K562 (cell line): ENCODE data around the gene LRRC4B. TPM values are rescaled to one million over a fixed set of nuclear protein-coding genes. Genes with fewer than 3 reads are reported as not detected.
A peak's percentile ranks its signal among the peaks of the same experiment; 100 is the strongest.

Experiments
- ARID1B ChIP-seq: fragments of 450-650 bp; IDR thresholded peaks from 2 replicates; pipeline ENCODE4 v1.6.1; 2016; ENCODE audit warnings: antibody characterized with exemption, mild to moderate bottlenecking, inconsistent platforms
- GABPB2 ChIP-seq: fragments of 250-450 bp; sonication (Bioruptor Pico); conservative IDR thresholded peaks from 2 replicates; pipeline ENCODE4 v1.5.1; 2021; ENCODE audit warnings: mild to moderate bottlenecking
- HNRNPUL1 ChIP-seq: fragments of 200-400 bp; formaldehyde crosslinking; IDR thresholded peaks from 2 replicates; pipeline ENCODE4 v1.6.1; 2017; ENCODE audit warnings: low read length
- HOXB6 ChIP-seq: fragments of 250-450 bp; sonication (Bioruptor Pico); IDR thresholded peaks from 2 replicates; pipeline ENCODE4 v1.5.1; 2022; ENCODE audit warnings: mild to moderate bottlenecking, borderline replicate concordance
- NFXL1 ChIP-seq: fragments of 450-650 bp; formaldehyde crosslinking; IDR thresholded peaks from 2 replicates; pipeline ENCODE4 v1.4.0; 2021; ENCODE audit warnings: mild to moderate bottlenecking
- NR1H2 ChIP-seq: sonication (generic); formaldehyde crosslinking; IDR thresholded peaks from 2 replicates; pipeline ENCODE4 v1.4.0; 2020; ENCODE audit warnings: mild to moderate bottlenecking, missing genetic modification reagents
- PRMT5 ChIP-seq: sonication (generic); formaldehyde crosslinking; IDR thresholded peaks from 2 replicates; pipeline ENCODE4 v1.5.0; 2020; ENCODE audit warnings: missing genetic modification reagents
- SIN3B ChIP-seq: fragments of 450-650 bp; IDR thresholded peaks from 2 replicates; pipeline ENCODE4 v1.6.1; 2017; ENCODE audit warnings: low read depth, mild to moderate bottlenecking, moderate library complexity
- ZNF316 ChIP-seq: fragments of 450-650 bp; IDR thresholded peaks from 2 replicates; pipeline ENCODE4 v1.6.1; 2016
- ZNF41 ChIP-seq: fragments of 250-450 bp; sonication (Bioruptor Pico); conservative IDR thresholded peaks from 2 replicates; pipeline ENCODE4 v1.4.0; 2020; ENCODE audit warnings: mild to moderate bottlenecking
- polyA plus RNA-seq, 8 experiments: library from polyadenylated mRNA; depleted of rRNA in 4 of 8; stranded (reverse) in 5 of 8; unstranded in 3 of 8; fragments of >200 nt; fragmentation: Nextera tagmentation in 2 of 8; fragmentation: Illumina TruSeq in 1 of 8; extraction: Ambion mirVana in 2 of 8; extraction: Trizol in 1 of 8; gene quantifications; 2 replicates each; pipeline versions ENCODE4 v1.2.1 to v1.2.3, GENCODE V29; 2011 to 2014; ENCODE audit warnings: inconsistent platforms in 1 of 8, missing spikeins in 1 of 8
- total RNA-seq, 7 experiments: library from RNA; depleted of rRNA in 6 of 7; stranded (reverse); fragments of >200 nt in 6 of 7; fragmentation: Illumina TruSeq in 2 of 7; extraction: Trizol in 2 of 7; gene quantifications; 2 replicates each; pipeline versions ENCODE4 v1.2.1 to v1.2.3, GENCODE V29; 2011 to 2021; ENCODE audit warnings: low replicate concordance in 1 of 7
- TF ChIP-seq, protein P1 (sequence below): fragments of 200-600 bp; sonication (generic); IDR thresholded peaks from one replicate; pipeline ENCODE4 v1.6.1; 2012; ENCODE audit warnings: mild to moderate bottlenecking, low read depth, low read length, inconsistent platforms
- TF ChIP-seq, protein P2 (sequence below): fragments of 250-450 bp; sonication (Bioruptor Pico); IDR thresholded peaks from 2 replicates; pipeline ENCODE4 v1.5.0; 2021; ENCODE audit warnings: mild to moderate bottlenecking, moderate library complexity
- TF ChIP-seq, protein P3 (sequence below): sonication (generic); formaldehyde crosslinking; IDR thresholded peaks from 2 replicates; pipeline ENCODE4 v1.8.0; 2022; ENCODE audit warnings: mild to moderate bottlenecking, low read depth, missing genetic modification reagents

LRRC4B gene
- total and polyA plus RNA-seq, 9 of the 15 experiments (the other 6 are each of a cell fraction or from before 2014, with no cell fraction given), result 0.18 to 9.6 (median 2.9) TPM; not detected in 2

DNA sequence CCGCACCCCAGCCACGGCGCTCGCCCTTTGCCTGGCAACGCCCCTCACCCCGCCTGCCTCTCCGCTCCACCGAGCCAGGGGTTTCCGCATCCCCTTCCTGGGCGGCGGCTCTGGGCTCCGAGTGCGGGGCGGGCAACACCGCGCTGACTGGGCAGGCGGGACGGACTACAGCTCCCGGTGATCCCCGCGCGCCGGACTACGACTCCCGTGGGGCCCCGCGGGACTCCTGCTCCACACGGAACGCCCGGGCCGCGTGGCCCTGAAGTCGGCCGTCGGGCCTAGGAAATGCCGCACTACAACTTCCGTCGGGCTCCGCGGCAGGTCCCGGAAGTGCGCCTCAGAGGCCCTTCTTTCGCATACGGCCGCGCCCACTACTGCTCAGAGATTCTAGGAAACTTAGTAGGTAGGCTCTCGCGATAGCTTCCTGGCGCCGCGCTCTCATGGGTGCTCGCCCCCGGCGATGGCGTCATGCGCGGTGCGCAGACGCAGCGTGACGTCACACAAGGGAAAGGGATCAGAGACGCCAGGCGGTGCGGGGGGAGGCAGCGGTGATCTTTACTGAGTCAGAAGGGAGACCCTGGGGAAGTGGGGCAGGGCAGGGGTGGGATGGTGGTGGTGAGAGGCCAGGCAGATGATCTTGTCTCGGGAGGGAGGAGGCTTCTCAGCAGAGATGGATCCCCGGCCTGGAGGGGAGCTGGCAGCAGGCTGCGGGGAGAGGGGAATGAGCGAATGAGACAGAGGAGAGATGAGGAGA, 57.0 kb downstream of the LRRC4B start, which contains the start of gene JOSD2 (continued):
- TF ChIP-seq, protein P1, sequence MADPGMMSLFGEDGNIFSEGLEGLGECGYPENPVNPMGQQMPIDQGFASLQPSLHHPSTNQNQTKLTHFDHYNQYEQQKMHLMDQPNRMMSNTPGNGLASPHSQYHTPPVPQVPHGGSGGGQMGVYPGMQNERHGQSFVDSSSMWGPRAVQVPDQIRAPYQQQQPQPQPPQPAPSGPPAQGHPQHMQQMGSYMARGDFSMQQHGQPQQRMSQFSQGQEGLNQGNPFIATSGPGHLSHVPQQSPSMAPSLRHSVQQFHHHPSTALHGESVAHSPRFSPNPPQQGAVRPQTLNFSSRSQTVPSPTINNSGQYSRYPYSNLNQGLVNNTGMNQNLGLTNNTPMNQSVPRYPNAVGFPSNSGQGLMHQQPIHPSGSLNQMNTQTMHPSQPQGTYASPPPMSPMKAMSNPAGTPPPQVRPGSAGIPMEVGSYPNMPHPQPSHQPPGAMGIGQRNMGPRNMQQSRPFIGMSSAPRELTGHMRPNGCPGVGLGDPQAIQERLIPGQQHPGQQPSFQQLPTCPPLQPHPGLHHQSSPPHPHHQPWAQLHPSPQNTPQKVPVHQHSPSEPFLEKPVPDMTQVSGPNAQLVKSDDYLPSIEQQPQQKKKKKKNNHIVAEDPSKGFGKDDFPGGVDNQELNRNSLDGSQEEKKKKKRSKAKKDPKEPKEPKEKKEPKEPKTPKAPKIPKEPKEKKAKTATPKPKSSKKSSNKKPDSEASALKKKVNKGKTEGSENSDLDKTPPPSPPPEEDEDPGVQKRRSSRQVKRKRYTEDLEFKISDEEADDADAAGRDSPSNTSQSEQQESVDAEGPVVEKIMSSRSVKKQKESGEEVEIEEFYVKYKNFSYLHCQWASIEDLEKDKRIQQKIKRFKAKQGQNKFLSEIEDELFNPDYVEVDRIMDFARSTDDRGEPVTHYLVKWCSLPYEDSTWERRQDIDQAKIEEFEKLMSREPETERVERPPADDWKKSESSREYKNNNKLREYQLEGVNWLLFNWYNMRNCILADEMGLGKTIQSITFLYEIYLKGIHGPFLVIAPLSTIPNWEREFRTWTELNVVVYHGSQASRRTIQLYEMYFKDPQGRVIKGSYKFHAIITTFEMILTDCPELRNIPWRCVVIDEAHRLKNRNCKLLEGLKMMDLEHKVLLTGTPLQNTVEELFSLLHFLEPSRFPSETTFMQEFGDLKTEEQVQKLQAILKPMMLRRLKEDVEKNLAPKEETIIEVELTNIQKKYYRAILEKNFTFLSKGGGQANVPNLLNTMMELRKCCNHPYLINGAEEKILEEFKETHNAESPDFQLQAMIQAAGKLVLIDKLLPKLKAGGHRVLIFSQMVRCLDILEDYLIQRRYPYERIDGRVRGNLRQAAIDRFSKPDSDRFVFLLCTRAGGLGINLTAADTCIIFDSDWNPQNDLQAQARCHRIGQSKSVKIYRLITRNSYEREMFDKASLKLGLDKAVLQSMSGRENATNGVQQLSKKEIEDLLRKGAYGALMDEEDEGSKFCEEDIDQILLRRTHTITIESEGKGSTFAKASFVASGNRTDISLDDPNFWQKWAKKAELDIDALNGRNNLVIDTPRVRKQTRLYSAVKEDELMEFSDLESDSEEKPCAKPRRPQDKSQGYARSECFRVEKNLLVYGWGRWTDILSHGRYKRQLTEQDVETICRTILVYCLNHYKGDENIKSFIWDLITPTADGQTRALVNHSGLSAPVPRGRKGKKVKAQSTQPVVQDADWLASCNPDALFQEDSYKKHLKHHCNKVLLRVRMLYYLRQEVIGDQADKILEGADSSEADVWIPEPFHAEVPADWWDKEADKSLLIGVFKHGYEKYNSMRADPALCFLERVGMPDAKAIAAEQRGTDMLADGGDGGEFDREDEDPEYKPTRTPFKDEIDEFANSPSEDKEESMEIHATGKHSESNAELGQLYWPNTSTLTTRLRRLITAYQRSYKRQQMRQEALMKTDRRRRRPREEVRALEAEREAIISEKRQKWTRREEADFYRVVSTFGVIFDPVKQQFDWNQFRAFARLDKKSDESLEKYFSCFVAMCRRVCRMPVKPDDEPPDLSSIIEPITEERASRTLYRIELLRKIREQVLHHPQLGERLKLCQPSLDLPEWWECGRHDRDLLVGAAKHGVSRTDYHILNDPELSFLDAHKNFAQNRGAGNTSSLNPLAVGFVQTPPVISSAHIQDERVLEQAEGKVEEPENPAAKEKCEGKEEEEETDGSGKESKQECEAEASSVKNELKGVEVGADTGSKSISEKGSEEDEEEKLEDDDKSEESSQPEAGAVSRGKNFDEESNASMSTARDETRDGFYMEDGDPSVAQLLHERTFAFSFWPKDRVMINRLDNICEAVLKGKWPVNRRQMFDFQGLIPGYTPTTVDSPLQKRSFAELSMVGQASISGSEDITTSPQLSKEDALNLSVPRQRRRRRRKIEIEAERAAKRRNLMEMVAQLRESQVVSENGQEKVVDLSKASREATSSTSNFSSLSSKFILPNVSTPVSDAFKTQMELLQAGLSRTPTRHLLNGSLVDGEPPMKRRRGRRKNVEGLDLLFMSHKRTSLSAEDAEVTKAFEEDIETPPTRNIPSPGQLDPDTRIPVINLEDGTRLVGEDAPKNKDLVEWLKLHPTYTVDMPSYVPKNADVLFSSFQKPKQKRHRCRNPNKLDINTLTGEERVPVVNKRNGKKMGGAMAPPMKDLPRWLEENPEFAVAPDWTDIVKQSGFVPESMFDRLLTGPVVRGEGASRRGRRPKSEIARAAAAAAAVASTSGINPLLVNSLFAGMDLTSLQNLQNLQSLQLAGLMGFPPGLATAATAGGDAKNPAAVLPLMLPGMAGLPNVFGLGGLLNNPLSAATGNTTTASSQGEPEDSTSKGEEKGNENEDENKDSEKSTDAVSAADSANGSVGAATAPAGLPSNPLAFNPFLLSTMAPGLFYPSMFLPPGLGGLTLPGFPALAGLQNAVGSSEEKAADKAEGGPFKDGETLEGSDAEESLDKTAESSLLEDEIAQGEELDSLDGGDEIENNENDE, result no peak
- no peak for TF ChIP-seq PRMT5
- no peak for TF ChIP-seq HNRNPUL1
- TF ChIP-seq, protein P2, sequence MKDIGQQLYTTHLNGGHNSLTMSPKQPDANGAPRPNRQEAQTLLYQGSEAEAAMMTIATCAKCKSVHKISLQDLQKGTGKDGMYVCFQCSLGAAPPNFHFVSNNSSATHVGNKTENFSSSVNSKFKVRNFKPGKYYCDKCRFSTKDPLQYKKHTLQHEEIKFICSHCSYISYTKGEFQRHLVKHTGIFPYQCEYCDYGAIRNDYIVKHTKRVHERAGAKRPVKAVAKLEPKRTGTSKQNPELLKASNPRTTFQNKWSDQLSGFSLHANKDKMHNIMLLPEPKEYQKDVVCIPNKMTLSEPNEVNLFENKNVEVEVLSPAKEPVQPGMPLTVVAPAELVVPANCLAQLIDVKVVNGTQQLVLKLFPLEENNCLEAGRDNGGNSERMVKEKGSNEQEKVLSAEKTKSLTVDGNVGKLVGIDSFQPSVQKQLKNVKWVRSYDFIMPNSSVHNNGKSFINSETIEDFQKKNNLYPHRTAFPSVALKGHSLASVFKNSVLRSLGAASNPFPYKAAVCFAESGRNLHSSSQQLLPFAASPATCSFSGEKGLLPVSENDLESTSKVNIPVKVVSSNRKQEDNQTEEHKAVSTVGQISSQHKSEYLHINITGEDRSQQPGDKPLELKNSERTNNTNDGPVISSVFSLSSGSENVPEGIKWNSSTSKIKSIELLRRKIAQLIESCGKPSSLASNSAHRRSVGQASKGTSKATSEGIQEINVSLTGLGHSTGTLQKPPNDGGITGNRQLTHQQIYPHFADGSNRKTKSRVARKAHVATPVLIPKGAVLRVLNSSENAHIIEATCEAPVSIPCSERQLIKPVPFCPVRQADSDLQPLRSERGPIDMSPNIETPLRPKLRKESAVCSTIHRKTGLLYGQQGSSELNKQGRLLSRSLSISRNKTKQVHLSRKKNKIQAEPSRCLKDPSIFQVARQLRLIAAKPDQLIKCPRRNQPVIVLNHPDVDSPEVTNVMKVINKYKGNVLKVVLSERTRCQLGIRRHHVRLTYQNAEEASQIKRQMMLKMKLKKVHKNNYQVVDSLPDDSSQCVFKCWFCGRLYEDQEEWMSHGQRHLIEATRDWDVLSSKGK (CRISPR knock-in tag), result no peak
- TF ChIP-seq ZNF41 (CRISPR knock-in tag), result no peak
- TF ChIP-seq NFXL1 (CRISPR knock-in tag), result no peak
- no peak for TF ChIP-seq ZNF316
- TF ChIP-seq SIN3B, result no peak
- TF ChIP-seq ARID1B, result peak; percentile 57
- TF ChIP-seq HOXB6 (CRISPR knock-in tag), result no peak
- TF ChIP-seq, protein P3, sequence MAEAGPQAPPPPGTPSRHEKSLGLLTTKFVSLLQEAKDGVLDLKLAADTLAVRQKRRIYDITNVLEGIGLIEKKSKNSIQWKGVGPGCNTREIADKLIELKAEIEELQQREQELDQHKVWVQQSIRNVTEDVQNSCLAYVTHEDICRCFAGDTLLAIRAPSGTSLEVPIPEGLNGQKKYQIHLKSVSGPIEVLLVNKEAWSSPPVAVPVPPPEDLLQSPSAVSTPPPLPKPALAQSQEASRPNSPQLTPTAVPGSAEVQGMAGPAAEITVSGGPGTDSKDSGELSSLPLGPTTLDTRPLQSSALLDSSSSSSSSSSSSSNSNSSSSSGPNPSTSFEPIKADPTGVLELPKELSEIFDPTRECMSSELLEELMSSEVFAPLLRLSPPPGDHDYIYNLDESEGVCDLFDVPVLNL (CRISPR knock-in tag), result no peak
- TF ChIP-seq GABPB2 (CRISPR knock-in tag), result no peak
- TF ChIP-seq NR1H2, result no peak
